ENCODE results near the gene SLC25A38. TPM values are rescaled to one million over a fixed set of nuclear protein-coding genes. Genes with fewer than 3 reads are reported as not detected.

Gene SLC25A38
- polyA plus RNA-seq, 3 donors = 5.7 to 8.9 (median 7.5) TPM

DNA sequence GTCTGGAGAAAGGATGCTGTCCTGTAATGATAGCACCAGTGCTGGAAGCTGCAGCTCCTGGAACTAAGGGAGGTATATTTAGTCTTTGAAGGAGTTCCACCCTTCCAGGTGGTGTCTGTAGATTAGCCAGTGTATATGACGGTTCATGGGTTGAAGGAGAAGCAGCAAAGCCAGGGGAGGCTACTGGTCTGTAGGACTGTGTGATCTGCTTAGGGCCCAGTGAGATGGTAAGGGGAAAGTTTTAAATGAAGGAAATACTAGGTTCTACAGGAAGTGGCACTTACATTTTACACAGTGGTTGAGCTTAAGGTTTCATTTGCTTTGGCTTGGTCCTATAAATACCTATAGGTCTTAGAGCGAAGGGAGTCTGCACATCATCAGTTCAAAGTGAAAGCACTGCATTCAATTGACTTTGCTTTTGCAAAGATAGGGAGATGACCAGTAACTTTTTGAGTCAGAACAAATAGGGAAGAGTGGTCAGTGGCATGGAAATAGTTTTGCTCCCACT, 5.6 kb downstream of the SLC25A38 start:
- H3K9ac ChIP-seq (ENCODE audit: insufficient read depth, low read length, poor library complexity, severe bottlenecking) = no peak overlapping the region
- H3K4me1 ChIP-seq (ENCODE audit: control insufficient read depth in 1 of 2, insufficient read depth in 2 of 2, low read length in 2 of 2) = peaks cover 6 to 9% of the 10 kb centered on the region in 2 donors
- H3K36me3 ChIP-seq (replicated peaks in 1 of 2; ENCODE audit: control insufficient read depth in 1 of 2, insufficient read depth in 2 of 2, low read length in 2 of 2) = peaks cover 30 to 45% of the 10 kb centered on the region in 2 donors
- peaks cover 0 to 2% (median 0%) of the 10 kb centered on the region in 3 donors for H3K27me3 Mint-ChIP-seq (ENCODE audit: low read depth in 3 of 3)
- no peaks in the 10 kb centered on the region for H3K9me3 ChIP-seq (replicated peaks in 1 of 2; ENCODE audit: control insufficient read depth in 1 of 2, insufficient read depth in 1 of 2, low read length in 2 of 2)
- H3K4me3 ChIP-seq (replicated peaks in 1 of 3; ENCODE audit: low read depth in 2 of 3, low read length in 3 of 3) = no peak overlapping the region
- H3K79me2 ChIP-seq (ENCODE audit: insufficient read depth, low read length) = peaks cover 37% of the 10 kb centered on the region
- intact Hi-C loops (cut with micrococcal nuclease) = no loop called here
- H4K20me1 ChIP-seq (ENCODE audit: insufficient read depth, low read length) = peaks cover 15% of the 10 kb centered on the region
- DNase-seq = no peak
- H3K9me3 Mint-ChIP-seq = no peaks in the 10 kb centered on the region
- no peak overlapping the region for H2AFZ ChIP-seq (ENCODE audit: insufficient read depth, low read depth, low read length, poor library complexity, severe bottlenecking)
- peaks cover 46 to 49% of the 10 kb centered on the region in 2 donors for H3K36me3 Mint-ChIP-seq
- H3K27ac ChIP-seq (ENCODE audit: low read depth in 1 of 2, low read length in 2 of 2) = no peak overlapping the region
- peak overlapping the region in 1 of 7 donors; percentile 5 for H3K27ac Mint-ChIP-seq
- H3K4me2 ChIP-seq (replicated peaks; ENCODE audit: extremely low read depth, low read length, poor library complexity, severe bottlenecking) = no peak overlapping the region
- peaks cover 33% of the 10 kb centered on the region for H3K4me1 Mint-ChIP-seq
- WGBS (ENCODE audit: insufficient coverage) = no CpG with 5 or more reads among the region's 2 CpGs
- H3K27me3 ChIP-seq (ENCODE audit: control insufficient read depth in 2 of 2, insufficient read depth in 2 of 2, low read length in 2 of 2) = no peaks in the 10 kb centered on the region
- TF ChIP-seq, protein P1, sequence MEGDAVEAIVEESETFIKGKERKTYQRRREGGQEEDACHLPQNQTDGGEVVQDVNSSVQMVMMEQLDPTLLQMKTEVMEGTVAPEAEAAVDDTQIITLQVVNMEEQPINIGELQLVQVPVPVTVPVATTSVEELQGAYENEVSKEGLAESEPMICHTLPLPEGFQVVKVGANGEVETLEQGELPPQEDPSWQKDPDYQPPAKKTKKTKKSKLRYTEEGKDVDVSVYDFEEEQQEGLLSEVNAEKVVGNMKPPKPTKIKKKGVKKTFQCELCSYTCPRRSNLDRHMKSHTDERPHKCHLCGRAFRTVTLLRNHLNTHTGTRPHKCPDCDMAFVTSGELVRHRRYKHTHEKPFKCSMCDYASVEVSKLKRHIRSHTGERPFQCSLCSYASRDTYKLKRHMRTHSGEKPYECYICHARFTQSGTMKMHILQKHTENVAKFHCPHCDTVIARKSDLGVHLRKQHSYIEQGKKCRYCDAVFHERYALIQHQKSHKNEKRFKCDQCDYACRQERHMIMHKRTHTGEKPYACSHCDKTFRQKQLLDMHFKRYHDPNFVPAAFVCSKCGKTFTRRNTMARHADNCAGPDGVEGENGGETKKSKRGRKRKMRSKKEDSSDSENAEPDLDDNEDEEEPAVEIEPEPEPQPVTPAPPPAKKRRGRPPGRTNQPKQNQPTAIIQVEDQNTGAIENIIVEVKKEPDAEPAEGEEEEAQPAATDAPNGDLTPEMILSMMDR (IDR thresholded peaks at IDR 0.05) = no peak
- no peak overlapping the region for H3K4me3 Mint-ChIP-seq

DNA sequence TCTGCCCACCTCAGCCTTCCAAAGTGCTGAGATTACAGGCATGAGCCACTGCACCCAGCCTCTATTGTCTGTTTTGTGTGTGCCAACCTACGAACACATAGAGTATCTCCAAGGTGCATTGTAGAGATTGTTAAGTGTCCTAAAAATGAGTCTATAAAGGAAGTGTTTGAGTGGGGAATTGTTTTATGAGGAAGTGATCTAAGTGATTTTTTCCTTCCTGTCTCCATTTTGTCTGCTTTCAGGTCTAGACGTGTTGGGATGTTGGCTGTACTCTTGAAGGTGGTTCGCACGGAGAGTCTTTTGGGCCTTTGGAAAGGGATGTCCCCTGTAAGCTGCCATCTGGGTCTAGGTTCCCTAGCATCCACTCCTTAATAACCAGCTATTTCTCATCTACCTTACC, 7.0 kb downstream of the SLC25A38 start:
- Mint-ChIP-seq H3K27me3 (ENCODE audit: low read depth in 3 of 3) (peaks cover 0 to 4% (median 0%) of the 10 kb centered on the region in 3 donors), H3K4me1 (peaks cover 26% of the 10 kb centered on the region), H3K27ac (no peak overlapping the region), H3K36me3 (peaks cover 60 to 63% of the 10 kb centered on the region in 2 donors), H3K9me3 (no peaks in the 10 kb centered on the region), H3K4me3 (no peak overlapping the region)
- no peak overlapping the region for H3K4me2 ChIP-seq (replicated peaks; ENCODE audit: extremely low read depth, low read length, poor library complexity, severe bottlenecking)
- no peak for DNase-seq
- H4K20me1 ChIP-seq (ENCODE audit: insufficient read depth, low read length) = peaks cover 15% of the 10 kb centered on the region
- intact Hi-C loops (cut with micrococcal nuclease) = no loop called here
- H3K27ac ChIP-seq (ENCODE audit: low read depth in 1 of 2, low read length in 2 of 2) = no peak overlapping the region
- H3K79me2 ChIP-seq (ENCODE audit: insufficient read depth, low read length) = peaks cover 28% of the 10 kb centered on the region
- no peaks in the 10 kb centered on the region for H3K9me3 ChIP-seq (replicated peaks in 1 of 2; ENCODE audit: control insufficient read depth in 1 of 2, insufficient read depth in 1 of 2, low read length in 2 of 2)
- no peak overlapping the region for H2AFZ ChIP-seq (ENCODE audit: insufficient read depth, low read depth, low read length, poor library complexity, severe bottlenecking)
- no peak overlapping the region for H3K9ac ChIP-seq (ENCODE audit: insufficient read depth, low read length, poor library complexity, severe bottlenecking)
- no peaks in the 10 kb centered on the region for H3K4me1 ChIP-seq (ENCODE audit: control insufficient read depth in 1 of 2, insufficient read depth in 2 of 2, low read length in 2 of 2)
- no peaks in the 10 kb centered on the region for H3K27me3 ChIP-seq (ENCODE audit: control insufficient read depth in 2 of 2, insufficient read depth in 2 of 2, low read length in 2 of 2)
- TF ChIP-seq, protein P1 (IDR thresholded peaks at IDR 0.05) = no peak
- no peak overlapping the region for H3K4me3 ChIP-seq (replicated peaks in 1 of 3; ENCODE audit: low read depth in 2 of 3, low read length in 3 of 3)
- peaks cover 41 to 59% of the 10 kb centered on the region in 2 donors for H3K36me3 ChIP-seq (replicated peaks in 1 of 2; ENCODE audit: control insufficient read depth in 1 of 2, insufficient read depth in 2 of 2, low read length in 2 of 2)
- WGBS (ENCODE audit: insufficient coverage) = no CpG with 5 or more reads among the region's 4 CpGs
